ENCODE results near the gene WDR7. TPM values are rescaled to one million over a fixed set of nuclear protein-coding genes. Genes with fewer than 3 reads are reported as not detected.

Gene WDR7
- total and polyA plus RNA-seq, 5 donors: 7.4 to 32.2 (median 26.7) TPM

DNA sequence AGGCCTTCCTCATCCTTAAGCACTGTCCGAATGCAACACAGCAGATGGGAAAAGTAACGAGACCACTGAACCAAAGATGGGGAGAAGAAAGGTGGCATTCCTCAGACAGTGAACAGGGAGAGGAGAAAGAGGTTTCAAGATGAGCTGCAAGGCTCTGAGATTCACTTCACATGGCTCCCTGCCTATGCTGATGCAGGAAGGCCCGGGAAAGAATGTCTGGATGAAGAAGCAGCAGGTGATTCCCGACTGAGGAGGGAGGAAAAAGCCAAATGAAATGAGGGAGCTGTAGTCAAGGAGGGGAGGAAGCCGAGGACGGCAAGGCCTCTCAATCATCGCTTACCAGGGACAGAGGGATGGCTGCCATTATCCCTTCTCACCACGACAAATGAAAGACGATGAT, 397.2 kb downstream of the WDR7 start:
- peaks cover 2% of the 10 kb centered on the region for H3K9me3 ChIP-seq (ENCODE audit: control insufficient read depth, low read length)
- no peak overlapping the region for H3K4me3 ChIP-seq (ENCODE audit: low read length)
- H3K27me3 ChIP-seq (ENCODE audit: control insufficient read depth, insufficient read depth): no peaks in the 10 kb centered on the region
- no peak overlapping the region for H3K27ac ChIP-seq (ENCODE audit: low read length)
- DNase-seq: no peak
- ATAC-seq: no peak
- no peaks in the 10 kb centered on the region for H3K4me1 ChIP-seq (ENCODE audit: control insufficient read depth, insufficient read depth, low read length)
- intact Hi-C loops (cut with DNase I): no loop called here
- WGBS: 62% methylated on average over 9 of the region's 9 CpGs

DNA sequence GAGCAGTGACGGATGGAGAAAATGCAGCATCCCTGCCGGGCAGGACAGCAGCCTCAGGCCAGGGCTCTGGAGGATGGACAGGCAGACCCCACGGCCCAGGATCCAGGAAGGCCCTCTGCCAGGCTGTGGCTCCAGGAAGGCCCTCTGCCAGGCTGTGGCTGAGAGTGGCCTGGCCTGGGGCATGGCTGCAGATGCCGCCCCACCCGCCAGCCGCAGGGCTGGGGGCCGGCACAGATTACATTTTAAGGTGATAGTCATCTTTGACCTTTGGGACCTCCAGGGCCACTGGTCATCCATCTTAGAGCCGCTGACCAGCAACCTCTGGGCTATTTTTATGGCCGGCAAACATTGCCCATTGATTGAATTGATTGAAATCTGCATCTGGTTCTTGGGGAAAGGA, 397.7 kb downstream of the WDR7 start:
- ATAC-seq (no peak), DNase-seq (no peak)
- no peak overlapping the region for H3K27ac ChIP-seq (ENCODE audit: low read length)
- H3K4me1 ChIP-seq (ENCODE audit: control insufficient read depth, insufficient read depth, low read length): no peaks in the 10 kb centered on the region
- H3K27me3 ChIP-seq (ENCODE audit: control insufficient read depth, insufficient read depth): no peaks in the 10 kb centered on the region
- peaks cover 2% of the 10 kb centered on the region for H3K9me3 ChIP-seq (ENCODE audit: control insufficient read depth, low read length)
- H3K4me3 ChIP-seq (ENCODE audit: low read length): no peak overlapping the region
- intact Hi-C loops (cut with DNase I): no loop called here
- 64% methylated on average over 9 of the region's 9 CpGs for WGBS

DNA sequence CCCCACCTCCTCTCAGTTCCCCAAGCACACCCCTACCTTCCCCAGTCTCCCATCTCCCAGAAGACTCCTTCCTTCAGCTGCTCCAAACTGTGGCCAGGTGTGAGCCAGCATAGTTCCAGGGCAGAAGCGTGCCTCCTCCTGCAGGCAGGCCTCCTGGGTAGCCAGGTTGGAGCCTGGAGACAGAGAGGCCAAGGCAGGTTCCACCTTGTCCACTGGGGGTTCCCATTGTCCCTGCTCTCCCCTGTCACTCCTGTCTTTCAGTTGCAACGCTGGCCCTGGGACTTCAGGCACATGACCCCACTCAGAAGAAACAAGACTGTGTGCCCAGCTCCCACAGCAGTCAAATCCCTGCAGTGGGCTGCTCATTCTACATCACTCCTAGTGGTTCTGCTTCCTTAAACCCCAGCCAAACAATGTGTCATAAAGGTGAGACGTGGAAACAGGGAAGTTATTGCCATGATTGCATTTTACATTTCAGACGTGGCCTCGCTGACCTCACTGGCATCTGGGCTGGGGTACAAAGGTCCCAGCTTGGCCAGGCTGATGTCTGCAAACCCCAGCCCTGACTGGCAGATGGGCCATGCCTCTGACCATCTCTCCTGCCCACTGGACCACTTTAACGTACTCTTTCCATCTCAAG, 399.3 kb downstream of the WDR7 start:
- WGBS: 78% methylated on average over 6 of the region's 6 CpGs
- intact Hi-C loops (cut with DNase I): no loop called here
- Histone ChIP-seq H3K27me3 (ENCODE audit: control insufficient read depth, insufficient read depth) (no peaks in the 10 kb centered on the region), H3K4me3 (ENCODE audit: low read length) (no peak overlapping the region), H3K9me3 (ENCODE audit: control insufficient read depth, low read length) (peaks cover 2% of the 10 kb centered on the region), H3K4me1 (ENCODE audit: control insufficient read depth, insufficient read depth, low read length) (no peaks in the 10 kb centered on the region), H3K27ac (ENCODE audit: low read length) (no peak overlapping the region)
- DNase-seq: no peak
- peak in 1 of 2 donors; percentile 14 for ATAC-seq

DNA sequence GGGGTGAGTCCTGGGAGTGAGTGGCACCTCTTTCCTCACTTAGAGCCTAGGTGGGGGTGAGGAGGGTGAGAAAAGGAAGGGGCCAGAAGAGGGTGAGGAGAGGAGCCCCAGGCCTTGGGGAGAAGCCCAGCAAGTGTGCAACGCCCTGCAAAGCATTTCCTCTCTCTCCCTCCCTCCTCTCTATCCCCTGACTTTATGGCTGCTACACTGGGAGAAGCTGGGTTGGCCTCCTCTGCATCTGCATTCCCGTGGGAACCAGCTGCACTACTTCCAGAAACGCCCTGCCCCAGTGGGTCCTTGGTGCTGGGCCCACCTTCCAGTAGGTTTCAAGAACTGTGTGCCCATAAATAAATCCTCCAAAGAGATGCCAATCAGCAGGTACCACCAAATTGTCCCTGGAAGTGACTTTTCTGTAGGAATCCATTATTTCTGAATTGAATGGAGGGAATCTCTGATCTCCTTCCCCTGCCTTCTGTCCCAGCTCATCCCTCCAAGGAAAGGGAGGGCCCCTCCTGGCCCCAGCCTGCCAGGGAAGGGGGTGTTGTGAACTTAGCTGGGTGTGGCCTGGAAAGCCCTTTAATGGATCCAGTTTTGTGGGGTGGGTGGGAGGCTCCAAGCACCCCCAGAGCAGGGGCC, 400.0 kb downstream of the WDR7 start:
- no peak for ATAC-seq
- DNase-seq: no peak
- 31% methylated on average over 3 of the region's 3 CpGs for WGBS

DNA sequence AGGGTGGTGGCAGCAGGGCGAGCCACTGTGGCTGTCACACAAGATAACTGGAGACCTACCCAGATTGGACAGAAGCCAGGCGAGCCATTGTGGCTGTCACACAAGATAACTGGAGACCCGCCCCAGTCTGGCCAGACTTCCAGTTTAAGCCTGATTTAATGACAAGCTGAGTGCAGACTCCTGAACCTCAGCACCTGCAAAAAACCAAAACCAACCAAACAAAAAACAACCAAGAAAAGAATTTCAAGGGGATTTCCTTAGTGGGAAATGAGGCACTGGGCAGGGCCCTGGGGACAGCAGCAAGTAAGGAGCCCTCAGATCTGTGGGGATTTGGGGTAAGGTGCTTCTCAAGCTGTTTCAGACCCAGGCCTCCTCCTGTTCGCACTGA, 400.5 kb downstream of the WDR7 start:
- DNase-seq (no peak), ATAC-seq (no peak)
- intact Hi-C loops (cut with DNase I): no loop called here
- Histone ChIP-seq H3K4me3 (ENCODE audit: low read length) (no peak overlapping the region), H3K27me3 (ENCODE audit: control insufficient read depth, insufficient read depth) (no peaks in the 10 kb centered on the region), H3K4me1 (ENCODE audit: control insufficient read depth, insufficient read depth, low read length) (no peaks in the 10 kb centered on the region), H3K9me3 (ENCODE audit: control insufficient read depth, low read length) (no peaks in the 10 kb centered on the region), H3K27ac (ENCODE audit: low read length) (no peak overlapping the region)
- WGBS: 47% methylated on average over 4 of the region's 4 CpGs

More for the DNA sequence above, 400.0 kb downstream of the WDR7 start:
- Histone ChIP-seq H3K27ac (ENCODE audit: low read length) (no peak overlapping the region), H3K27me3 (ENCODE audit: control insufficient read depth, insufficient read depth) (no peaks in the 10 kb centered on the region), H3K9me3 (ENCODE audit: control insufficient read depth, low read length) (peaks cover 2% of the 10 kb centered on the region), H3K4me1 (ENCODE audit: control insufficient read depth, insufficient read depth, low read length) (no peaks in the 10 kb centered on the region), H3K4me3 (ENCODE audit: low read length) (no peak overlapping the region)
- intact Hi-C loops (cut with DNase I): no loop called here

DNA sequence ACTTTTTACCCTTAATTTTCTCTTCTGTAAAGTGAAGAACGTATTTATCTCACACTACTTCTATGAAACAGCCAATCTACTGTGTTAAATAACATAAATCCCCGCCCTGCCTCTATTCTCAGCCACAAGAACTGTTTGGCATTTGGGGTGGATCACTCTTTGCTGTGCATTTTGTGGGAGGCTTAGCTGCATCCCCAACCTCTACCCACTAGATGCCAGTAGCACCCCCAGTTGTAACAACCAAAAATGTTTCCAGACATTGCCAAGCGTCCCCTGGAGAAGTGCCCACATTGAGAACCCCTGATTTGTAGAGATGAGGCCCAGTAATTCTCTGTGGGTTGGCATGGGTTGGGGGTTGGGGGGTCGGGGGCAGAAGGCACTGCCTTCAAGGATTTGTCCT, 401.0 kb downstream of the WDR7 start:
- DNase-seq (no peak), ATAC-seq (no peak)
- Histone ChIP-seq H3K27ac (ENCODE audit: low read length) (no peak overlapping the region), H3K4me3 (ENCODE audit: low read length) (no peak overlapping the region), H3K27me3 (ENCODE audit: control insufficient read depth, insufficient read depth) (no peaks in the 10 kb centered on the region), H3K9me3 (ENCODE audit: control insufficient read depth, low read length) (no peaks in the 10 kb centered on the region), H3K4me1 (ENCODE audit: control insufficient read depth, insufficient read depth, low read length) (no peaks in the 10 kb centered on the region)
- intact Hi-C loops (cut with DNase I): no loop called here
- WGBS: 77% methylated on average over 4 of the region's 4 CpGs

DNA sequence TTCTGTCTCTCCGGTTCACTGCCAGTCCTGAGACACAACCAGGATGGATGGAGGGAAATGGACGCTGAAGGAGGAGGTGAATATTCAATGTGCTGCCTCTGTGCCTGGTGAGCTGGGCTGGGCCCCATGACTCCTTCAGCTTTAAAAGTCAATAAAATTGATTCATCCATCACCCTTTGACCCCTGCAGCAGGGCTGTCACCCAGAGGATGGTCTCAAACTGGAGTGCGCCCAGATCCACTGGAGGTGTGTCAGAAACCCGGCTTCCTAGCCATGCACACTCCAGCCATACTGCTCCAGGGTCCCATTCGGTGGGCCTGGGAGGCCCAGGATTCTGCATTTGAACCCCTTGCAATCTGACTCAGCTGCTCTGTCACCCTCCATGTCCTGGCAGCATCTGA, 401.6 kb downstream of the WDR7 start:
- 95% methylated on average over 5 of the region's 5 CpGs for WGBS
- DNase-seq (no peak), ATAC-seq (no peak)
- Histone ChIP-seq H3K27ac (ENCODE audit: low read length) (no peak overlapping the region), H3K4me3 (ENCODE audit: low read length) (no peak overlapping the region), H3K9me3 (ENCODE audit: control insufficient read depth, low read length) (no peaks in the 10 kb centered on the region), H3K27me3 (ENCODE audit: control insufficient read depth, insufficient read depth) (no peaks in the 10 kb centered on the region), H3K4me1 (ENCODE audit: control insufficient read depth, insufficient read depth, low read length) (no peaks in the 10 kb centered on the region)
- intact Hi-C loops (cut with DNase I): no loop called here

DNA sequence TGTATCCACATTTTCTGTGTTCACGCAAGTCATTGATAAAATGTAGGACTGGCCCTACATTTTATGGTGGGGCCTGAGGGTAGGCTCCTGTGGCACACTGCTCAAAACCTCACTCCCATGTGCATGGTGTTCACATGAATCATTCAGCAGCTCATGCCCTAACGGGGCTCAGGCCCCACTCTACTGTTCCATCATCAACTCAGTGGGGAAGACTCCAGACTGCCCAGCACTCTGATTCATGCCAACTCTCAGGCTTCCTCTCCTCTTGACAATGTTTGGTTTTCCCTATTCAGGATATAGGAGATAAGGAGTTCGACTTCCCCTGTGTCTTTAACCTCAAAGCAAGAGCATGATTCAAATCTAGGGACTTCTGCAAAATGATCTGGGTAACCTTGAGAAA, 403.7 kb downstream of the WDR7 start:
- ATAC-seq (no peak), DNase-seq (no peak)
- Histone ChIP-seq H3K4me3 (ENCODE audit: low read length) (no peak overlapping the region), H3K27ac (ENCODE audit: low read length) (no peak overlapping the region), H3K27me3 (ENCODE audit: control insufficient read depth, insufficient read depth) (no peaks in the 10 kb centered on the region), H3K9me3 (ENCODE audit: control insufficient read depth, low read length) (no peaks in the 10 kb centered on the region), H3K4me1 (ENCODE audit: control insufficient read depth, insufficient read depth, low read length) (no peaks in the 10 kb centered on the region)
- WGBS: 68% methylated on average over 3 of the region's 3 CpGs
- intact Hi-C loops (cut with DNase I): no loop called here

DNA sequence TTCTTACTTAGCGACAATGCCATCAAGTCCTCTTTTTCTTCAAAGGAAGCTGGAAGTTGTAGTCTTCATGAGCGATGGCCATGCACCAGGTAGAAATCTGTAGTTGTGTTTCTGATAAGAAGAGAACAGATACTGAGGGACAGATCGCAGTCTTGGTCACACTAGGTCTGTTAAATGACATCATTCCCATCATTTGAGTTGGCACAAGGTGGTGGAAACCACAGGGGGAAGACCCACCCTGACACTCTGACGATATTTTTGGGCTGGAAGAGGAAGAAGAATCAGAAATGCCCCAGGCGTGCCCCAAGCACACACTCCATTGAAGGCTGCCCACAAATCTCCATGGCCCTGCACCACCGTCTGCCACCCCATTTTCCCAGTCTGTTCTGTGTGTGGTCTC, 406.7 kb downstream of the WDR7 start:
- no peak for ATAC-seq
- Histone ChIP-seq H3K4me1 (ENCODE audit: control insufficient read depth, insufficient read depth, low read length) (no peaks in the 10 kb centered on the region), H3K9me3 (ENCODE audit: control insufficient read depth, low read length) (no peaks in the 10 kb centered on the region), H3K27me3 (ENCODE audit: control insufficient read depth, insufficient read depth) (no peaks in the 10 kb centered on the region), H3K27ac (ENCODE audit: low read length) (no peak overlapping the region), H3K4me3 (ENCODE audit: low read length) (no peak overlapping the region)
- intact Hi-C loops (cut with DNase I): no loop called here
- no peak for DNase-seq
- WGBS: 85% methylated on average over 6 of the region's 6 CpGs

DNA sequence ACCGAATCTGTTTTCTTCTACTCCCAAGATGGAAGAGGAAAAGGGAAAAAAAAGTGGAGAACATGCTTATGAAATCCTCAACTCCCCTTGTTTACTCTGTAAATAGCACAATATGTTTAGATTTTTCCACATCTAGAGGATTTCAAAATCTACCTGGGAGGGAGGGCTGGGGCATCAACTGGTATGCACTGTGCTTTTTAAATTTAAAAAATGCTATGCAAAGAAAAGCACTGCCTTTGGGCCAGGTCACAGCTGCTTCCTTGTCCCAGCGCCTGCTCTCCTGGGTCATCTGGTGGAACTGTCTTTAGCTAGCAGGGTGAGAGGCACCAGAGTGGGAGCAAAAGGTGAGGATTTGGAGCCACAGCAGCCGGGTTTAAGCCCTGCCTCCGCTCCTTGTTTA, 407.6 kb downstream of the WDR7 start:
- Histone ChIP-seq H3K9me3 (ENCODE audit: control insufficient read depth, low read length) (no peaks in the 10 kb centered on the region), H3K27ac (ENCODE audit: low read length) (no peak overlapping the region), H3K4me3 (ENCODE audit: low read length) (no peak overlapping the region), H3K27me3 (ENCODE audit: control insufficient read depth, insufficient read depth) (no peaks in the 10 kb centered on the region), H3K4me1 (ENCODE audit: control insufficient read depth, insufficient read depth, low read length) (no peaks in the 10 kb centered on the region)
- DNase-seq: no peak
- no peak for ATAC-seq
- intact Hi-C loops (cut with DNase I): no loop called here
- WGBS: 76% methylated on average over 4 of the region's 4 CpGs

DNA sequence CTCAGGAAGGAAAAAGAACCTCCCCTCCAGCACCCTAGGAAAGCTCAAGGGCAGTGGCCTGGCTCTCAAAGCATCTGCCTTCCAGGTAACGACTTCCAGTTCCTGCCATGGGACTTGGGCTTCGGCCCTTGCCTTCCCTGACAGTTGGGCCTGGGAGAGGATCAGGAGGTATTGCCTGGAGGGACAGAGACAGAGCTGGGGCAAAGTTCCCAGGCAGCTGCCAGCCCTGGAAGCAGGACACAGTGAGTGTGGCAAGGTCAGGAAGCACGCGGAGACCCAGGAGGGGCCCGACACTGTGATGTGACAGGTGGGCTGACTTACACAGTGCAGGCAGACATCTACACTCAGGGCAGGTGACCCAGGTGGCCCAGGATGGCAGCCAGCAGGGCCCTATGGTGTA, 408.2 kb downstream of the WDR7 start:
- no peak for DNase-seq
- Histone ChIP-seq H3K27me3 (ENCODE audit: control insufficient read depth, insufficient read depth) (no peaks in the 10 kb centered on the region), H3K27ac (ENCODE audit: low read length) (no peak overlapping the region), H3K9me3 (ENCODE audit: control insufficient read depth, low read length) (no peaks in the 10 kb centered on the region), H3K4me1 (ENCODE audit: control insufficient read depth, insufficient read depth, low read length) (no peaks in the 10 kb centered on the region), H3K4me3 (ENCODE audit: low read length) (no peak overlapping the region)
- intact Hi-C loops (cut with DNase I): no loop called here
- 80% methylated on average over 5 of the region's 5 CpGs for WGBS
- no peak for ATAC-seq

DNA sequence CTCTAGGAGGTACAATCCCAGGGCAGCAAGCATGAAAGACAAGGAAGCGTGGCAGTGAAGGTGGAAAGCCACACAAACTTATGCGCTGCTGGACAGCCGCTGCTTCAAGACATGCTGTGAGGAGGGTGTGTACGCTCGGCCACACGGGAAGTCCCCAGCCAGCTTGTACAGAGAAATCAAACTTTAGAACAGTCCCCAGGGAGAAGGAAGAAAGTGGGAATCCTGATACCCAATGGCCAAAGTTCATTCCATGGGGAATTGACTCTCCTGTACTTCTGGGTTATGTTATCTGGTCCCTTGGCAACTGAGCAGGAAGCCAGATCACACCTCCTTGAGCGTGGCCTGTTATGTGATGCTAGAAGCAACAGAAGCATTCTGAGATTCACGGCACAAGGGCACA, 409.7 kb downstream of the WDR7 start:
- WGBS: 59% methylated on average over 8 of the region's 8 CpGs
- intact Hi-C loops (cut with DNase I): no loop called here
- H3K9me3 ChIP-seq (ENCODE audit: control insufficient read depth, low read length): no peaks in the 10 kb centered on the region
- H3K27ac ChIP-seq (ENCODE audit: low read length): no peak overlapping the region
- no peaks in the 10 kb centered on the region for H3K4me1 ChIP-seq (ENCODE audit: control insufficient read depth, insufficient read depth, low read length)
- ATAC-seq (no peak), DNase-seq (no peak)
- no peaks in the 10 kb centered on the region for H3K27me3 ChIP-seq (ENCODE audit: control insufficient read depth, insufficient read depth)
- H3K4me3 ChIP-seq (ENCODE audit: low read length): no peak overlapping the region
